ENCODE measurements around the gene RASD1.

The RASD1 gene

GRCh38 chr17:17540278-17540906 is 44.2 kb upstream of the RASD1 start:
- TF ChIP-seq, protein P1, sequence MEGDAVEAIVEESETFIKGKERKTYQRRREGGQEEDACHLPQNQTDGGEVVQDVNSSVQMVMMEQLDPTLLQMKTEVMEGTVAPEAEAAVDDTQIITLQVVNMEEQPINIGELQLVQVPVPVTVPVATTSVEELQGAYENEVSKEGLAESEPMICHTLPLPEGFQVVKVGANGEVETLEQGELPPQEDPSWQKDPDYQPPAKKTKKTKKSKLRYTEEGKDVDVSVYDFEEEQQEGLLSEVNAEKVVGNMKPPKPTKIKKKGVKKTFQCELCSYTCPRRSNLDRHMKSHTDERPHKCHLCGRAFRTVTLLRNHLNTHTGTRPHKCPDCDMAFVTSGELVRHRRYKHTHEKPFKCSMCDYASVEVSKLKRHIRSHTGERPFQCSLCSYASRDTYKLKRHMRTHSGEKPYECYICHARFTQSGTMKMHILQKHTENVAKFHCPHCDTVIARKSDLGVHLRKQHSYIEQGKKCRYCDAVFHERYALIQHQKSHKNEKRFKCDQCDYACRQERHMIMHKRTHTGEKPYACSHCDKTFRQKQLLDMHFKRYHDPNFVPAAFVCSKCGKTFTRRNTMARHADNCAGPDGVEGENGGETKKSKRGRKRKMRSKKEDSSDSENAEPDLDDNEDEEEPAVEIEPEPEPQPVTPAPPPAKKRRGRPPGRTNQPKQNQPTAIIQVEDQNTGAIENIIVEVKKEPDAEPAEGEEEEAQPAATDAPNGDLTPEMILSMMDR (IDR thresholded peaks at IDR 0.05; ENCODE audit: control insufficient read depth, insufficient read depth, low read depth, low read length, missing control alignments), result no peak
- DNase-seq (ENCODE audit: low read depth), result no peak
- no peak overlapping the region for H3K4me3 ChIP-seq (ENCODE audit: control insufficient read depth, low read depth, low read length)

DNA sequence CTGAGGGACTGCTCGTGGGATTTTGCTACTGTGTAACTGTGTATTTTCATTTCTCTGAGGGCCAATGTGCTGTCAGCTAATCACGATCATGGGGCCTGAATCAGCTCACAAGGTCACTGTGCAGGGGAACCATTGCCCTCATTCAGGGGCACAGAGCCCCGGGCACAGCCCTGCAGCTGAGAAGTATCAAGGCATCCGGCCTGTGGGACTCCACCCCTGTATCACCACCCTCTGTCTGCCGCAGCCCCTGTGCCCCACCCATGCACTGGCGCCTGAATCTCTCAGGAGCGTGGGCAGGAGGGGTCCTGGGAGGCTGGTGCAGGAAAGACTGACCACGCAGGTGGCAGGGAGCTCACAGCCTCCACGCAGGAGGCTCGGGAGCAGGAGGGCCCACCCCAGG is 43.4 kb upstream of the RASD1 start:
- no peak for DNase-seq (ENCODE audit: low read depth)
- no peak overlapping the region for H3K4me3 ChIP-seq (ENCODE audit: control insufficient read depth, low read depth, low read length)
- TF ChIP-seq, protein P1 (IDR thresholded peaks at IDR 0.05; ENCODE audit: control insufficient read depth, insufficient read depth, low read depth, low read length, missing control alignments), result no peak

DNA sequence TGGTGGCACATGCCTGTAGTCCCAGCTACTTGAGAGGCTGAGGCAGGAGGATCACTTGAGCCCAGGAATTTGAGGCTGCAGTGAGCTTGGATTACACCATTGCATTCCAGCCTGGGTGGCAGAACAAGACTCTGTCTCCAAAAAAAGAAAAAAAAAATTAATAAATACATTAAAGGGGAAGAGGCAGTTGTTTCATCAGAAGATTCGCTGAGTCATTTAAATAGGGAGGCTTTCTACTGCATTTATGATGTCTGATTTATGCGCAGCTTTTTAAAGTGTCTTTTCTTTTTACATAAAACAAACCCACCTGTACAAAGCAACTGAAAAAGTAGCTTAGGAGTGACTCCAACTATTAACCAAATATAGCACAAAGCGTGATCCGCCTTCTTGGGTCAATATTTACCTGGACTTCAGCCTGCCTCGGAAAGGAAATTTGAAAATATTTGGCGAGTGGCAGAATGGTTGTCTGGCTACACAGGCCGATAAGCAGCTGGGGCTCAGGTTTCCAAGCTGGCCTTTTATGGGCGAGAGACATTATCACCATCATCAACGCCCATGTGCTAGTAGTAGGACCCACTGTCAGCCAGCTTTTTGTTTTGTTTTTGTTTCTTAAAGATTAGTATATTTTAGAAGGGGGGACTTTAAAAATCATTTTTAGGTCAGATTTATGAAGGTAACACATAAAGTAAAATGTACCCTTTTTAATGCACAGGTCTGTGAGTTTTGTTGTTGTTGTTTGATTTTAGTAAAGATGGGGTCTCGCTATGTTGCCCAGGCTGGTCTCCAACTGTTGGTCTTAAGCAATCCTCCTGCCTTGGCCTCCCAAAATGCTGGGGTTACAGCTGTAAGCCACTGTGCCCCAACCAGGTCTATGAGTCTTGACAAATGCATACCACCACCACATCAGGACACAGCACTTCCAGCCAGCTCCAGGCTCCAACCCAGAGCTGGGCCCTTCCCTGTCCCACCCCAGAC is 42.5 kb upstream of the RASD1 start:
- no peak overlapping the region for H3K4me3 ChIP-seq (ENCODE audit: control insufficient read depth, low read depth, low read length)
- no peak for DNase-seq (ENCODE audit: low read depth)
- TF ChIP-seq, protein P1 (IDR thresholded peaks at IDR 0.05; ENCODE audit: control insufficient read depth, insufficient read depth, low read depth, low read length, missing control alignments), result no peak

DNA sequence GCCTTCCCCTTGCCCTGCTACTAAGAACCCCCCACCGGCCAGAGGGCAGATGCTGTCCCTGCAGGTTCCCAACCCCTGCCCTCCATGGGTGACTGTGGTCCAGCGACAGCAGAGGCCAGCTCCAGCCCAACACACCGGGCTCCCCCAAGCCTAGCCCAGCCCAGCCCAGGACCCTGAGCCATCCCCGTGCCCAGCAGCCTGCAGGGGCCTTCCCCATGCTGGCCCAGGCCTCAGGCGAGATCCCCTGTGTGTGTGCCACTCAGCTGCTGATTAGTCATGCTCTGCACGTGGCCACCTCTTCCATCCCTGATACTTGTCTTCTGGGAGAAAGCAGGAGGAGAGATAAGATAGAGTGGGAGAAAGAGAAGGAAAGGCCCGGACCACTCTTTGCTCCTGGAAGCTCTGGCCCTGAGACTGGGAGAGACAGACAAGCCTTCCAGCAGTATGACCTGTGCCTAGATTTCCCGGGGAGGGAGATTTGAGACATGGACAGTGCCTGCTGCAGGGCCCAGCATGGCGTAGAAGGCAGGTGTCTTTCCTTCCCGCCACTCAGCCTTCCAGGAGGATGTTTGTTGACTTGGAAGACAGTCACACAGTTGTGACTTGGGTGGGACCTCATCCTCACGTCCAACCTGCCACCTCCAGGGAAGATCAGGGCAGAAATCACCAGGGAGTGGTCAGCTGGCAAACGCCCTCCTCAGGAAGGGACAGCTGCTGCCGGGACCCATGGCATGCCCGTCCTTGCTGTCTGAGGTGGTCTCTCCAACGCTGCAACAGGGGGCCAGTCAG is 41.3 kb upstream of the RASD1 start:
- TF ChIP-seq, protein P1 (IDR thresholded peaks at IDR 0.05; ENCODE audit: control insufficient read depth, insufficient read depth, low read depth, low read length, missing control alignments), result no peak
- H3K4me3 ChIP-seq (ENCODE audit: control insufficient read depth, low read depth, low read length), result no peak overlapping the region
- DNase-seq (ENCODE audit: low read depth), result no peak

DNA sequence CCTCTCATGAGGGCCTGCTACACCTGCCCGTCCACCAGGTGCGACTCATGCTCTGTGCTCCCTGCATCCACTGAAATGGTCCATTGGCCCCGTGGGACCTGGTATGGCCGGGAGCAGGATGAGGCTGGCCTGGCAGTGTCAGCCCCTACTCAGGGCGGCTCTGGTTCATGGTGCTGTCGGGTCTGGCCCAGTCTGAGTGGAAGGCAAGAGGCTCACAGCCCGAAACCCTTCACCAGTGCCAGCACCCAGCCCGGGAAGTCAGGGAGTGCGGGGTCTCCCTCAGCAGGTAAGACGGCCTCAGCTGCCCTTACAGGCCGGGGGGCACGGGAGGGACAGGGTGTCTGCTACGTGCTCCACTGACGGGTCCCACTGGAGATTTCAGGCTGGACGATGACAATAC is 40.5 kb upstream of the RASD1 start:
- DNase-seq (ENCODE audit: low read depth), result no peak
- TF ChIP-seq, protein P1 (IDR thresholded peaks at IDR 0.05; ENCODE audit: control insufficient read depth, insufficient read depth, low read depth, low read length, missing control alignments), result no peak
- H3K4me3 ChIP-seq (ENCODE audit: control insufficient read depth, low read depth, low read length), result no peak overlapping the region

- TF ChIP-seq, protein P1 (IDR thresholded peaks at IDR 0.05; ENCODE audit: control insufficient read depth, insufficient read depth, low read depth, low read length, missing control alignments), result no peak
- no peak for DNase-seq (ENCODE audit: low read depth)
- no peak overlapping the region for H3K4me3 ChIP-seq (ENCODE audit: control insufficient read depth, low read depth, low read length)
Observed at GRCh38 chr17:17535957-17536356, 39.8 kb upstream of the RASD1 start.
